Fibroblast of skin of right biceps (primary cell): ENCODE results near the gene TYW3.

ENCODE experiments used
- DNase-seq: peaks from one replicate; pipeline ENCODE4 v3.0.0-alpha.2; 2013

Gene TYW3

GRCh38 chr1:74799119-74799657 is 66.2 kb downstream of the TYW3 start:
- DNase-seq = no peak

- DNase-seq = no peak
Observed at GRCh38 chr1:74811436-74812179, 78.7 kb downstream of the TYW3 start.

- no peak for DNase-seq
Observed at GRCh38 chr1:74812180-74812541, 79.2 kb downstream of the TYW3 start.
